Psoas muscle (tissue), 8 donors: ENCODE measurements around the gene NUMB. TPM values are rescaled to one million over a fixed set of nuclear protein-coding genes. Genes with fewer than 3 reads are reported as not detected.
"Not testable (repeated sequence)": the region's sequence is repeated elsewhere in the genome, so short reads cannot be mapped to it uniquely, and the experiment has no call there.

Experiments used
- ATAC-seq, 4 donors: fragments of 200-7000 bp; cut with Tn5 transposase; one replicate each; pipeline ENCODE4 v1.9.1; 2020; ENCODE audit warnings: moderate library complexity in 3 of 4, mild to moderate bottlenecking in 2 of 4
- DNase-seq, 2 donors: peaks; one replicate each; pipeline ENCODE4 v3.0.0-alpha.2; 2020
- H3K27ac ChIP-seq: fragments of 200-600 bp; one replicate; pipeline ENCODE4 v1.8.0; 2022
- H3K27me3 ChIP-seq, 3 donors: fragments of 200-600 bp in 1 of 3; one replicate each; pipeline versions ENCODE4 v1.6.1 to v1.8.0; 2013 to 2022; ENCODE audit warnings: low read length in 2 of 3, mild to moderate bottlenecking in 2 of 3, moderate library complexity in 1 of 3; ENCODE audit not compliant: insufficient read depth in 3 of 3
- H3K36me3 ChIP-seq, 2 donors: fragments of 200-600 bp in 1 of 2; one replicate each; pipeline versions ENCODE4 v1.6.1 to v1.8.0; 2013 to 2022; ENCODE audit warnings: low read depth in 1 of 2, mild to moderate bottlenecking in 1 of 2, moderate library complexity in 1 of 2; ENCODE audit not compliant: insufficient read depth in 1 of 2
- H3K4me1 ChIP-seq: fragments of 200-600 bp; one replicate; pipeline ENCODE4 v1.8.0; 2022
- H3K4me3 ChIP-seq: fragments of 200-600 bp; one replicate; pipeline ENCODE4 v1.8.0; 2022; ENCODE audit warnings: mild to moderate bottlenecking
- H3K9me3 ChIP-seq: fragments of 200-600 bp; one replicate; pipeline ENCODE4 v1.8.0; 2022
- WGBS, 3 donors: extraction: QIAGEN DNeasy Blood & Tissue Kit; methylation state at CpG; one replicate each; pipeline versions ENCODE4 v1.1.6 to v1.1.7; 2013; 5-methylcytosine and 5-hydroxymethylcytosine counted together
- intact Hi-C, 2 donors: fragments of 100-400 bp; cut with DNase I; formaldehyde crosslinking; loops; one replicate each; pipeline versions ENCODE4 v1.11.0 to v1.14.2; 2022
- polyA plus RNA-seq, 3 donors: library from polyadenylated mRNA; stranded (reverse); fragments of 200-250 nt; gene quantifications; one replicate each; pipeline ENCODE4 v1.2.3, GENCODE V29; 2013
- total RNA-seq, 4 donors: library from RNA; stranded (reverse); fragmentation: NEBNext Ultra II Directional in 2 of 4; extraction: Animal tissue kit (Norgen Biotek cat#: 25700) in 2 of 4; gene quantifications; one replicate each; pipeline versions ENCODE4 v1.2.1 to v1.2.4, GENCODE V29; 2021 to 2023
- TF ChIP-seq, protein P1 (sequence below): fragments of 200-600 bp; IDR thresholded peaks from one replicate; pipeline ENCODE4 v1.8.0; 2022; ENCODE audit warnings: antibody characterized with exemption
- donor health status: healthy with polysubstance abuse.
- donor health status: DM: no; HTN: no; CAD: no; lungs with moderate emphysema.
- donor health status: Bipolar disorder and iron deficiency.
- donor health status: healthy.
- donor health status: DM: yes; HTN: yes; CAD: no.
- donor health status: DM: no; HTN: no; CAD: no.
- donor health status: DM: no; HTN: no; CAD: no.
- donor health status: DM: yes; HTN: yes; CAD: no.

NUMB gene
- total and polyA plus RNA-seq, 7 donors: 12.5 to 26.4 (median 24.6) TPM

DNA sequence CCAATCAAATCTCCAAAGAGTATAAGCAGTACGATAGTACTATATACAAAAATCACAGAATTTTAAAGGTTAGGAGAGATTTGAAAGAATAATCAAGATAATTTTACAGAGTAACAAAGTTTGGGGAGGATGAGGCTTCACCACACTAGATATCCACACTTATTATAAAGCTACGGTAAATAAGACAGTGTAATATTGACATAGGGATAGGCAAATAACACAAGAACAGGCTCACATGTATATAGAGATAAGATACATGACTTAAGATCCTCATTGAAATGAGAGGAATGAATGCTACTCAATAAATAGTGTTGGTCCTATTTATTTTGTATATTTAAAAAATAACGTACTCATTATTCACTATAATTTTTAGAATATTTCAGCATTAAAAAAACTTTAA, 26.2 kb downstream of the NUMB start:
- Histone ChIP-seq H3K27me3 (no peaks in the 10 kb centered on the region), H3K4me3 (no peak overlapping the region), H3K9me3 (no peaks in the 10 kb centered on the region), H3K27ac (no peak overlapping the region), H3K36me3 (no peaks in the 10 kb centered on the region), H3K4me1 (peaks cover 13% of the 10 kb centered on the region)
- DNase-seq: no peak
- TF ChIP-seq, protein P1, sequence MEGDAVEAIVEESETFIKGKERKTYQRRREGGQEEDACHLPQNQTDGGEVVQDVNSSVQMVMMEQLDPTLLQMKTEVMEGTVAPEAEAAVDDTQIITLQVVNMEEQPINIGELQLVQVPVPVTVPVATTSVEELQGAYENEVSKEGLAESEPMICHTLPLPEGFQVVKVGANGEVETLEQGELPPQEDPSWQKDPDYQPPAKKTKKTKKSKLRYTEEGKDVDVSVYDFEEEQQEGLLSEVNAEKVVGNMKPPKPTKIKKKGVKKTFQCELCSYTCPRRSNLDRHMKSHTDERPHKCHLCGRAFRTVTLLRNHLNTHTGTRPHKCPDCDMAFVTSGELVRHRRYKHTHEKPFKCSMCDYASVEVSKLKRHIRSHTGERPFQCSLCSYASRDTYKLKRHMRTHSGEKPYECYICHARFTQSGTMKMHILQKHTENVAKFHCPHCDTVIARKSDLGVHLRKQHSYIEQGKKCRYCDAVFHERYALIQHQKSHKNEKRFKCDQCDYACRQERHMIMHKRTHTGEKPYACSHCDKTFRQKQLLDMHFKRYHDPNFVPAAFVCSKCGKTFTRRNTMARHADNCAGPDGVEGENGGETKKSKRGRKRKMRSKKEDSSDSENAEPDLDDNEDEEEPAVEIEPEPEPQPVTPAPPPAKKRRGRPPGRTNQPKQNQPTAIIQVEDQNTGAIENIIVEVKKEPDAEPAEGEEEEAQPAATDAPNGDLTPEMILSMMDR: no peak
- ATAC-seq: no peak
- 94 to 96% (median 95%) methylated on average over 3 of the region's 3 CpGs for WGBS, 3 donors
- intact Hi-C loops: no loop called here

DNA sequence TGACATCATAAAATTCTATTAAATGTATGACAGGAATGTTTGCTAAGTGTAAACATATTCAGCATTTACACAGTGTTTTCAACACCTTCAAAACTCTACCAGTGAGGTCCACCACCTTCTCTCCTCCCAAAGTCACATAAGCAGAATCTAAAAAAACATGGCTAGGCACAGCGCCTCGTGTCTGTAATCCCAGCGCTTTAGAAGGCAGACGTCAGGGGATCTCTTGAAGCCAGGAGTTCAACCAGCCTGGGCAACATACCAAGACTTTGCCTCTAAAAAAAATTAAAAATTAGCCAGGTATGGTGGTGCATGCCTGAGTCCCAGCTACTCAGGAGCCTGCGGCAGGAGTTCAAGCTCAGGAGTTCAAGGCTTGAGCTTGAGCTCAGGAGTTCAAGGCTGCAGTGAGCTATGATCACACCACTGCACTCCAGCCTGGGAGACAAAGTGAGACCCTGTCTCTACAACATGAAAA, 30.0 kb downstream of the NUMB start:
- DNase-seq (no peak), ATAC-seq (no peak)
- Histone ChIP-seq H3K36me3 (no peaks in the 10 kb centered on the region), H3K27ac (no peak overlapping the region), H3K4me3 (no peak overlapping the region), H3K4me1 (peaks cover 21% of the 10 kb centered on the region), H3K27me3 (no peaks in the 10 kb centered on the region), H3K9me3 (no peaks in the 10 kb centered on the region)
- TF ChIP-seq, protein P1: no peak
- intact Hi-C loops: no loop called here
- WGBS, 3 donors: 60 to 70% (median 62%) methylated on average over 5 of the region's 5 CpGs

DNA sequence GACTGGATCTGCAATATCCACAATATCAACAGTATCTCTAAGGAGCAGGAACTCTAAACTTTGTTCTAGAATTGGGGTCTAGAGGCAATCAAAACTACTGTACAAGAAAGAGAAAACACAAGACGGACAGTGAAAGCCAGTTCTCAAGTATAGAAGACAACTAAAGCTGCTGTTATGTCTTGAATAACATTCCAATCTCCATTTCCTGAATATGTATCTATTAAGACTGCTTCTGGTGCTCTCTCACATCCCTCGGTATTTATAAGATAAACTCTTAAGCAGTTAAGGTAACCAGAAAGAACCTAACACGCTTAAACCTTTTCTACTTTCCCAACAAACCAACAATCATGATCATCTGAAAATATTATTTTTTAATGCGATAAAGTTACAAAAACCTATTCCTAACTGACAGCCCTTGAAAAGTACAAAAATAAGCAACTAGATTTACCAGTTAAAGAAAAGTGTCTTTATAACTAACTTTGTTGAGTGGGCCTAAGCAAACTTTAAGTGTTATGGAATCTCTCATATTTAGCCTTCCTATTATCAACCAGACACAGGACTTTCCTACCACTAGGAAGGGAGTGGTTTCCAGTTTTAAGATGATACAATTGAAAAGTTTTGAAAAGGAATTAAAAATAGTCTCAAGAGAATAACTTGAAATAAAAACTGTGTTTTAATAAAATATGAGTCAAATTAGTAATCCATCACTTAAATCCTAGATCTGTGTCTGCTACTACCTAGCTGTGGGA, 30.7 kb downstream of the NUMB start:
- no peak for DNase-seq
- ATAC-seq: no peak
- TF ChIP-seq, protein P1: no peak
- peaks cover 22% of the 10 kb centered on the region for H3K4me1 ChIP-seq
- WGBS, 3 donors: 82 to 88% (median 83%) methylated on average over 4 of the region's 4 CpGs
- H3K27ac ChIP-seq: no peak overlapping the region
- intact Hi-C loops: no loop called here
- no peaks in the 10 kb centered on the region for H3K36me3 ChIP-seq
- no peak overlapping the region for H3K4me3 ChIP-seq
- H3K27me3 ChIP-seq: no peaks in the 10 kb centered on the region
- no peaks in the 10 kb centered on the region for H3K9me3 ChIP-seq

DNA sequence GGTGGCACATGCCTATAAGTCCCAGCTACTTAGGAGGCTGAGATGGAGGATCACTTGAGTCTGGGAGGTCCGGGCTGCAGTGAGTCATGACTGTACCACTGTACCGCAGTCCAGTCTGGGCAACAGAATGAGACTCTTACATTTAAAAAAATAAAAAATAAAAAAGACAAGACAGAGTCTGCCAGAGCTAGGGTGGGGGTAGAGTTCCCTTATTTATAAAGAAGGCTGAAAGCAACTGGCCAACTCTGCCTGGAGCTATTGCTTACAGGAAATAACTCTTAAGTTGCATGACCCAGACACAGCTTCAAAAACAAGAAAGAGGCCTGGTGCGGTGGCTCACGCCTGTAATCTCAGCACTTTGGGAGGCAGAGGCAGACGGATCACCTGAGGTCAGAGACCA, 31.5 kb downstream of the NUMB start:
- H3K4me1 ChIP-seq: peaks cover 22% of the 10 kb centered on the region
- H3K4me3 ChIP-seq: no peak overlapping the region
- ATAC-seq: no peak
- H3K36me3 ChIP-seq: no peaks in the 10 kb centered on the region
- DNase-seq: no peak
- TF ChIP-seq, protein P1: no peak
- no peak overlapping the region for H3K27ac ChIP-seq
- WGBS, 3 donors: 77 to 82% (median 81%) methylated on average over 5 of the region's 5 CpGs
- H3K27me3 ChIP-seq: no peaks in the 10 kb centered on the region
- H3K9me3 ChIP-seq: no peaks in the 10 kb centered on the region
- intact Hi-C loops: no loop called here

DNA sequence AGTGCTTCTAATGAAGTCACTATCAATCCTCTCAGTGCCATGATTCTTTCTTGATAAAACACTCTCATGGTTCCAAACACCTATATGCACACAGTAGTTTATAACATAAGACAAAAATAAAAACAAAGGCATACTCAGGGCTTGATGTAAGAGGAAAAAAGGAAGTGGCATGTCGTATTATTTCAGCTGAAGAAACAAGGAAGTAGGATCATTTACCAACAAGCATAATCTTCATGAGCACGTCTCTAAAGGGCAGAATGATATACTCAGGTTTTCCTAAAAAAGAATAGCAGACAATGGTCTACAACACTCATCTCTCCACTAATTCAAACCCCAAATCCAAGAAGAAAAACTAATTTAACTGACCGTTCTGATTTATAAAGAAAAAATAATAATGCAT, 33.9 kb downstream of the NUMB start:
- 43 to 51% (median 50%) methylated on average over 3 of the region's 3 CpGs for WGBS, 3 donors
- TF ChIP-seq, protein P1: no peak
- H3K4me3 ChIP-seq: no peak overlapping the region
- peaks cover 0 to 5% of the 10 kb centered on the region in 2 donors for H3K36me3 ChIP-seq
- intact Hi-C loops: no loop called here
- H3K4me1 ChIP-seq: peaks cover 22% of the 10 kb centered on the region
- no peak overlapping the region for H3K27ac ChIP-seq
- no peaks in the 10 kb centered on the region for H3K9me3 ChIP-seq
- no peak for ATAC-seq
- DNase-seq: no peak
- H3K27me3 ChIP-seq: no peaks in the 10 kb centered on the region

DNA sequence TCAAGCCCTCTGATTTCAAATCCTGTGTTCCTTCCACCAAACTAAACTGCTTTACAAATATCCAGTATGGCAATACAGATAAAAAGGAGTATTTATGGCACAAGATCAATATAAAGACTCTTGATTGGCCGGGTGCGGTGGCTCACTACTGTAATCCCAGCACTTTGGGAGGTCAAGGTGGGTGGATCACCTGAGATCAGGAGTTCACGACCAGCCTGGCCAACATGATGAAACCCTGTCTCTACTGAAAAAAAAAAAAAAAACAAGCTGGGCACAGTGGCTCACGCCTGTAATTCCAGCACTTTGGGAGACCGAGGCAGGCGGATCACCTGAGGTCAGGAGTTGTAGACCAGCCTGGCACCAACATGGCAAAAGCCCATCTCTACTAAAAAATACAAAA, 35.3 kb downstream of the NUMB start:
- H3K27me3 ChIP-seq, DNase-seq, H3K27ac ChIP-seq, intact Hi-C loops, H3K4me3 ChIP-seq, H3K36me3 ChIP-seq, ATAC-seq, H3K9me3 ChIP-seq: not testable (repeated sequence)
- 97 to 99% (median 98%) methylated on average over 6 of the region's 6 CpGs for WGBS, 3 donors
- peaks cover 18% of the 10 kb centered on the region for H3K4me1 ChIP-seq
